Epithelial cell of esophagus (primary cell): ENCODE results near the gene MBNL1.

ENCODE experiments used
- DNase-seq: peaks from one replicate; pipeline ENCODE4 v3.0.0; 2010; ENCODE audit warnings: low read depth
- H3K4me3 ChIP-seq: 2 replicates; pipeline ENCODE4 v1.5.1; 2011; ENCODE audit warnings: mild to moderate bottlenecking, low read length, control low read depth
- TF ChIP-seq, protein P1 (sequence below): IDR thresholded peaks from 2 replicates; pipeline ENCODE4 v1.5.1; 2011; ENCODE audit warnings: low read depth, mild to moderate bottlenecking, low read length, control low read depth, inconsistent platforms; ENCODE audit not compliant: insufficient read depth; ENCODE audit errors: missing control alignments

MBNL1 gene

GRCh38 chr3:152459118-152459515, 190.4 kb downstream of the MBNL1 start:
- no peak for DNase-seq
- no peak overlapping the region for H3K4me3 ChIP-seq
- TF ChIP-seq, protein P1, sequence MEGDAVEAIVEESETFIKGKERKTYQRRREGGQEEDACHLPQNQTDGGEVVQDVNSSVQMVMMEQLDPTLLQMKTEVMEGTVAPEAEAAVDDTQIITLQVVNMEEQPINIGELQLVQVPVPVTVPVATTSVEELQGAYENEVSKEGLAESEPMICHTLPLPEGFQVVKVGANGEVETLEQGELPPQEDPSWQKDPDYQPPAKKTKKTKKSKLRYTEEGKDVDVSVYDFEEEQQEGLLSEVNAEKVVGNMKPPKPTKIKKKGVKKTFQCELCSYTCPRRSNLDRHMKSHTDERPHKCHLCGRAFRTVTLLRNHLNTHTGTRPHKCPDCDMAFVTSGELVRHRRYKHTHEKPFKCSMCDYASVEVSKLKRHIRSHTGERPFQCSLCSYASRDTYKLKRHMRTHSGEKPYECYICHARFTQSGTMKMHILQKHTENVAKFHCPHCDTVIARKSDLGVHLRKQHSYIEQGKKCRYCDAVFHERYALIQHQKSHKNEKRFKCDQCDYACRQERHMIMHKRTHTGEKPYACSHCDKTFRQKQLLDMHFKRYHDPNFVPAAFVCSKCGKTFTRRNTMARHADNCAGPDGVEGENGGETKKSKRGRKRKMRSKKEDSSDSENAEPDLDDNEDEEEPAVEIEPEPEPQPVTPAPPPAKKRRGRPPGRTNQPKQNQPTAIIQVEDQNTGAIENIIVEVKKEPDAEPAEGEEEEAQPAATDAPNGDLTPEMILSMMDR: no peak

DNA sequence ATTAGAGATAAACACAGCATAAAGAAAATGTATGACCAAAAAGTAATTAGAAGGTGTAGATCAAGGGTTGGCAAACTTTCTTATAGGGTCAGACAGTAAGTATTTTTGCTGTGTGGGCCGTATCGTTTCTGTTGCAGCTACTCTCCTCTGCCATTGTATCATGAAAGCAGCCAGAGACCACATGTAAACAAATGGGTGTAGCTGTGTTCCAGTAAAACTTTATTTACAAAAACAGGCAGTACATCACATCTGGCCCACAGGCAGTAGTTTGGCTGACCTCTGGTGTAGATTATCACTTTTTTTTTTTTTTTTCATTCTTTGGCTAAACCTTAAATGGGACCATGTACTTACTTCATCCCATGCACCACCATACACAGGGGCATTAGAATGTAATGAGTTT, 190.8 kb downstream of the MBNL1 start:
- TF ChIP-seq, protein P1: no peak
- no peak for DNase-seq

DNA sequence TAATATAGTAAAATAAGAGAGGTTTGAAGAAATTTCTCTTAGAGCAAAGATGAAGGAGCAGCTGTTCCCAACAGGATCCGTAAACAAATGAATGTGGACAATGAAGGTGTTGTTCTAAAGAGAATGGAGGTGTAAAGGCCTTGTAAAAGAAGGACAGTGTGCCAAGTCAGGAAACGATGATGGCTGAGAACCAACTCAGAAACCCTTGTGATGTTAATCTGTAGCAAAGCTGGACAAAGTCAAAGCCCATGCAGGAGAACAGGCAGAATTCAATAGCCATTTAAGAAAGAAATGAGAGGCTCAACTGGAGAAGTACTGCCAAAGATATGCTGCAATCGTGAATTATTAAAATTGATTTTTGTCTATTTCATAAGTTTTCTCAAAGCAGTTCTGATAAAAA, 192.2 kb downstream of the MBNL1 start:
- DNase-seq: no peak
- no peak overlapping the region for H3K4me3 ChIP-seq
- TF ChIP-seq, protein P1: no peak

More for the DNA sequence above, 190.8 kb downstream of the MBNL1 start:
- H3K4me3 ChIP-seq: no peak overlapping the region

- no peak overlapping the region for H3K4me3 ChIP-seq
- TF ChIP-seq, protein P1: no peak
- peak; percentile 67 for DNase-seq
Measured at GRCh38 chr3:152461460-152461859, 192.7 kb downstream of the MBNL1 start.

DNA sequence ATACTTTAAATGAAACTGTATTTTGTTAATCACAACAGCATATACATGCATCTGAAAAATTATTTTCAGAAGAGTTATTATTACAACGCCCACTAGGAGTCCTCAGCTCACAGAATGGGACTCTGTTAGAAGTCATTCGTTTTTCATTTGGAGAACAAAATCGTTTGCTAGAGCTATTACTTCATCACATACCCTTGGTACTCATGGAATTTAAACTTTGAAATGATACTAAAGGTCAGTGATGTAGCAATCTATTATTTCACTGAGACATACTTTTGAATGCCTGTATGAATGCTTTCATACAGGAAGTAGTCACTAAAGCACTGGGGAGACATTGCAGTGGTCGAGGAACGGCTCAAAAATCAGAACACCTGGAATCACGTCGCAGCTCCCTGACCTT, 198.1 kb downstream of the MBNL1 start:
- TF ChIP-seq, protein P1: peak; percentile 53
- DNase-seq: peak; percentile 42
- H3K4me3 ChIP-seq: no peak overlapping the region

- TF ChIP-seq, protein P1: no peak
- DNase-seq: peak; percentile 54
- H3K4me3 ChIP-seq: no peak overlapping the region
Measured at GRCh38 chr3:152469248-152470025, 200.7 kb downstream of the MBNL1 start.

DNA sequence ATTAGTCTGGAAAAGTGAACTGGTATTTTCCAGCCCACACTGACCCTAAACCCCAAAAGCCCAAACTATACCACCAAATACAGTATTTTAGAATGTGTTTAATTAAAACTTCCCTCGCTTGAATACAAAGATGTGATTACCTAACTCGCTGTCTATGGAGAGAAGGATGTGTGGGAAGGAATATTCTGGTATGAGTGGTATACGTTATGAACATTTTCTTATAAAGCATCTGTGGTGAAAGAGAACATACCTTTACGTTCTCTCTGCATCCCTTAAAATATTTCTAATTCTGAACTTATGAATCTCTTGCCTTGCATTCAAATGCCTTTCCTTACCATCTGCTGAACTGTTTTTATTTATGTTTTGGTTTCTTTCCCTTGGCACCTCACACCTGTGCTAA, 201.4 kb downstream of the MBNL1 start:
- TF ChIP-seq, protein P1: no peak
- DNase-seq: no peak
- no peak overlapping the region for H3K4me3 ChIP-seq
